HepG2 (cell line): ENCODE data around the gene TNC. TPM values are rescaled to one million over a fixed set of nuclear protein-coding genes. Genes with fewer than 3 reads are reported as not detected.

Experiments used
- ATAC-seq: fragments of 200-7000 bp; cut with Tn5 transposase; 3 replicates; pipeline ENCODE4 v1.9.1; 2020; ENCODE audit warnings: mild to moderate bottlenecking, moderate library complexity
- BruUV-seq: library from RNA; stranded (reverse); fragments of 400-500 nt; replicated peaks from 2 replicates; lab custom pipeline; 2021; lab: Mats Ljungman, UMichigan
- CTCF ChIA-PET: fragments of 300-600 bp; formaldehyde crosslinking; extraction: SDS; loops from one replicate; lab custom pipeline; 2021; ENCODE audit warnings: low total read pairs, inconsistent platforms, low intra/inter-chr PET ratio; lab: Yijun Ruan, JAX
- POLR2A ChIA-PET: fragments of 350-600 bp; sonication (Branson Sonifier 250); formaldehyde crosslinking; loops from one replicate; lab custom pipeline; 2020; ENCODE audit warnings: antibody characterized with exemption, inconsistent platforms; lab: Yijun Ruan, JAX
- DNase-seq: peaks from one replicate; pipeline ENCODE4 v3.0.0-alpha.2; 2015; ENCODE audit warnings: low spot score
- FAIRE-seq: peaks from 3 replicates; lab custom pipeline; 2011; peaks lifted over from hg19 to GRCh38; lab: Jason Lieb, UNC
- H2AFZ ChIP-seq: one replicate; pipeline ENCODE4 v1.6.1; 2011; ENCODE audit warnings: low read length, inconsistent platforms
- H3K27ac ChIP-seq: fragments of 300-600 bp; 3 replicates; pipeline ENCODE4 v1.8.0; 2011; ENCODE audit warnings: mixed run types, mild to moderate bottlenecking, mixed read lengths, low read length, inconsistent platforms; ENCODE audit not compliant: insufficient read depth; ENCODE audit errors: extremely low read length
- H3K27me3 ChIP-seq, 2 experiments: fragments of 200-600 bp in 1 of 2; 2 replicates in 1 of 2; 3 replicates in 1 of 2; pipeline versions ENCODE4 v1.6.0 to v1.8.0; 2011; ENCODE audit warnings: low read length in 2 of 2, mild to moderate bottlenecking in 2 of 2, moderate library complexity in 2 of 2, inconsistent platforms in 1 of 2; ENCODE audit not compliant: insufficient read depth in 2 of 2, control insufficient read depth in 1 of 2
- H3K36me3 ChIP-seq, 2 experiments: fragments of 200-600 bp in 1 of 2; replicated peaks in 1 of 2; 2 replicates in 1 of 2; 3 replicates in 1 of 2; pipeline versions ENCODE4 v1.5.1 to v1.8.0; 2011; ENCODE audit warnings: low read length in 2 of 2, inconsistent platforms in 1 of 2; ENCODE audit not compliant: insufficient read depth in 2 of 2, control insufficient read depth in 1 of 2
- H3K4me1 ChIP-seq: 2 replicates; pipeline ENCODE4 v1.5.1; 2012; ENCODE audit warnings: low read length, inconsistent platforms; ENCODE audit not compliant: insufficient read depth
- H3K4me2 ChIP-seq: 2 replicates; pipeline ENCODE4 v1.6.0; 2011; ENCODE audit warnings: low read depth, low read length, inconsistent platforms
- H3K4me3 ChIP-seq, 3 experiments: fragments of 200-600 bp in 1 of 3; sonication (generic), shearing (Covaris generic) in 1 of 3; replicated peaks in 1 of 3; 2 replicates each; pipeline ENCODE4 v1.5.1; 2011 to 2016; ENCODE audit warnings: low read length in 3 of 3, inconsistent platforms in 2 of 3, low read depth in 2 of 3, mild to moderate bottlenecking in 2 of 3, control low read depth in 1 of 3, mixed read lengths in 1 of 3; ENCODE audit not compliant: insufficient read depth in 1 of 3
- H3K79me2 ChIP-seq: one replicate; pipeline ENCODE4 v1.6.1; 2011; ENCODE audit warnings: low read length, inconsistent platforms; ENCODE audit not compliant: insufficient read depth
- H3K9ac ChIP-seq: 2 replicates; pipeline ENCODE4 v1.6.0; 2011; ENCODE audit warnings: mild to moderate bottlenecking, low read depth, low read length, inconsistent platforms; ENCODE audit not compliant: insufficient read depth
- H3K9me3 ChIP-seq: 2 replicates; pipeline ENCODE4 v1.5.1; 2012; ENCODE audit warnings: mild to moderate bottlenecking, low read length
- H4K20me1 ChIP-seq: 2 replicates; pipeline ENCODE4 v1.6.0; 2011; ENCODE audit warnings: inconsistent platforms, mild to moderate bottlenecking, low read length, moderate library complexity; ENCODE audit not compliant: insufficient read depth
- FOXO1 ChIP-seq: sonication (generic); formaldehyde crosslinking; IDR thresholded peaks from 2 replicates; pipeline ENCODE4 v1.4.0; 2020; ENCODE audit warnings: missing genetic modification reagents
- GTF2F1 ChIP-seq: fragments of 150-350 bp; IDR thresholded peaks from 2 replicates; pipeline ENCODE4 v1.6.1; 2014; ENCODE audit warnings: low read length
- HMG20B ChIP-seq: conservative IDR thresholded peaks from 2 replicates; pipeline ENCODE4 v1.6.1; 2016; ENCODE audit warnings: missing genetic modification reagents, missing compliant biosample characterization
- KDM6A ChIP-seq: IDR thresholded peaks from 2 replicates; pipeline ENCODE4 v1.6.1; 2016; ENCODE audit warnings: low read depth
- MIXL1 ChIP-seq: IDR thresholded peaks from 2 replicates; pipeline ENCODE4 v1.6.1; 2016
- MYC ChIP-seq: sonication (generic); formaldehyde crosslinking; IDR thresholded peaks from 2 replicates; pipeline ENCODE4 v1.9.0; 2021; ENCODE audit warnings: missing genetic modification reagents, borderline replicate concordance
- MYNN ChIP-seq: sonication (generic); formaldehyde crosslinking; IDR thresholded peaks from 2 replicates; pipeline ENCODE4 v1.4.0; 2020; ENCODE audit warnings: mild to moderate bottlenecking, low read depth, missing genetic modification reagents
- MZF1 ChIP-seq: sonication (generic); formaldehyde crosslinking; IDR thresholded peaks from 2 replicates; pipeline ENCODE4 v1.8.1; 2023; ENCODE audit warnings: mild to moderate bottlenecking, missing genetic modification reagents, borderline replicate concordance
- PCBP1 ChIP-seq: fragments of 200-400 bp; formaldehyde crosslinking; IDR thresholded peaks from 2 replicates; pipeline ENCODE4 v1.6.1; 2017; ENCODE audit warnings: mild to moderate bottlenecking, low read depth, low read length, borderline replicate concordance
- PCBP2 ChIP-seq: fragments of 200-400 bp; formaldehyde crosslinking; optimal IDR thresholded peaks from 2 replicates; pipeline ENCODE3; 2018; ENCODE audit warnings: low read length, low read depth; ENCODE audit not compliant: poor library complexity, severe bottlenecking
- PITX1 ChIP-seq: sonication (generic); formaldehyde crosslinking; IDR thresholded peaks from 2 replicates; pipeline ENCODE4 v1.5.1; 2020; ENCODE audit warnings: mild to moderate bottlenecking, missing genetic modification reagents
- SUZ12 ChIP-seq: fragments of 150-350 bp; IDR thresholded peaks from 2 replicates; pipeline ENCODE4 v1.6.1; 2014; ENCODE audit warnings: low read depth, low read length
- TBX3 ChIP-seq: fragments of 450-650 bp; IDR thresholded peaks from 2 replicates; pipeline ENCODE4 v1.6.1; 2017; ENCODE audit warnings: antibody characterized with exemption, mild to moderate bottlenecking, inconsistent platforms, borderline replicate concordance
- ZBTB7A ChIP-seq: sonication (generic); formaldehyde crosslinking; IDR thresholded peaks from 2 replicates; pipeline ENCODE4 v1.8.0; 2022; ENCODE audit warnings: mild to moderate bottlenecking, missing genetic modification reagents
- ZNF24 ChIP-seq: fragments of 450-650 bp; IDR thresholded peaks from 2 replicates; pipeline ENCODE4 v1.6.1; 2017; ENCODE audit warnings: antibody characterized with exemption, mild to moderate bottlenecking
- ZNF746 ChIP-seq: sonication (generic); formaldehyde crosslinking; IDR thresholded peaks from 2 replicates; pipeline ENCODE4 v1.8.0; 2022; ENCODE audit warnings: mild to moderate bottlenecking, missing genetic modification reagents
- WGBS: methylation state at CpG from one replicate; pipeline ENCODE4 v1.1.6; 2017; ENCODE audit warnings: low lambda C conversion rate; 5-methylcytosine and 5-hydroxymethylcytosine counted together
- in situ Hi-C: cut with HindIII; loops from 2 replicates; pipeline ENCODE4 v1.10.0; 2017; ENCODE audit warnings: low pct_unique_long_range_greater_than_20kb; ENCODE audit not compliant: extremely low pct_ligation_motif_present
- intact Hi-C: fragments of 100-400 bp; cut with micrococcal nuclease; formaldehyde crosslinking; loops from one replicate; pipeline ENCODE4 v1.10.0; 2022; ENCODE audit not compliant: unreplicated experiment
- polyA plus RNA-seq, 8 experiments: library from polyadenylated mRNA; depleted of rRNA in 3 of 8; stranded (reverse) in 7 of 8; unstranded in 1 of 8; fragments of >200 nt; fragmentation: Illumina TruSeq in 4 of 8; extraction: Trizol in 4 of 8; gene quantifications; 2 replicates each; pipeline versions ENCODE4 v1.2.1 to v1.2.3, GENCODE V29; 2011 to 2016; ENCODE audit warnings: low read depth in 4 of 8, missing spikeins in 1 of 8, mixed read lengths in 1 of 8; ENCODE audit not compliant: insufficient read depth in 1 of 8
- total RNA-seq, 5 experiments: library from RNA; depleted of rRNA; stranded (reverse); fragments of >200 nt; fragmentation: Illumina TruSeq; extraction: Trizol; gene quantifications; 2 replicates each; pipeline ENCODE4 v1.2.3, GENCODE V29; 2016; ENCODE audit warnings: low read depth in 1 of 5
- TF ChIP-seq, protein P1 (sequence below): sonication (generic); formaldehyde crosslinking; conservative IDR thresholded peaks from 2 replicates; pipeline ENCODE4 v1.8.0; 2022; ENCODE audit warnings: mild to moderate bottlenecking, moderate library complexity, missing genetic modification reagents
- TF ChIP-seq, protein P2 (sequence below): sonication (generic); formaldehyde crosslinking; IDR thresholded peaks from 2 replicates; pipeline ENCODE4 v1.8.0; 2022; ENCODE audit warnings: mild to moderate bottlenecking, missing genetic modification reagents, borderline replicate concordance
- TF ChIP-seq, protein P3 (sequence below): sonication (generic); formaldehyde crosslinking; IDR thresholded peaks from 2 replicates; pipeline ENCODE4 v1.8.0; 2022; ENCODE audit warnings: mild to moderate bottlenecking, missing genetic modification reagents, moderate library complexity
- TF ChIP-seq, protein P4 (sequence below): sonication (generic); formaldehyde crosslinking; IDR thresholded peaks from 2 replicates; pipeline ENCODE4 v1.5.1; 2020; ENCODE audit warnings: missing genetic modification reagents, mild to moderate bottlenecking, borderline replicate concordance
- TF ChIP-seq, protein P5 (sequence below): sonication (generic); formaldehyde crosslinking; IDR thresholded peaks from 2 replicates; pipeline ENCODE4 v1.8.1; 2023; ENCODE audit warnings: missing genetic modification reagents, mild to moderate bottlenecking, borderline replicate concordance

The TNC gene
- total and polyA plus RNA-seq, 2 of the 13 experiments (the other 11 are each of a cell fraction or from before 2014, with no cell fraction given): not detected

DNA sequence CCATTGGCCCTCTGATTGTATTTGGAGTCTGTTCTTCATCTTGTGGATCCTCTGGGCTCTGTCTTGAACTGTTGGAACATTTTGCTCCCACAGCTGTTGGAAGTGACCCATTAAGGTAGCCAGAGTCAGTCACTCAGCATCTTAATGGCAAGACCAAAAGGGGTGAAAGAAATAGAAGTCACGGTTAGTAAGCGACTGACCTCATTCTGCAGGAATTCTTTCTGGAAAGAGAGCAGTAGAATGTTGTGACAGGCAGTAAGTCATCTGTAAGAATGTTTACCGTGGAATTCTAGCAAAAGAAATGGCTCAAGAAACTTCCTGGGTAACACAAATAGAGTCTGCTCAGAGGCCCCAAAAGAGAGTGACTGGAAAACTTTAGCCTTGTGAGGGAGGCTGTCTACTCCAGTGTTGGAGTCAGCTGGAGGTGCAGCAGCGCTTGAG is 28.6 kb upstream of the TNC start (continued):
- TF ChIP-seq, protein P1, sequence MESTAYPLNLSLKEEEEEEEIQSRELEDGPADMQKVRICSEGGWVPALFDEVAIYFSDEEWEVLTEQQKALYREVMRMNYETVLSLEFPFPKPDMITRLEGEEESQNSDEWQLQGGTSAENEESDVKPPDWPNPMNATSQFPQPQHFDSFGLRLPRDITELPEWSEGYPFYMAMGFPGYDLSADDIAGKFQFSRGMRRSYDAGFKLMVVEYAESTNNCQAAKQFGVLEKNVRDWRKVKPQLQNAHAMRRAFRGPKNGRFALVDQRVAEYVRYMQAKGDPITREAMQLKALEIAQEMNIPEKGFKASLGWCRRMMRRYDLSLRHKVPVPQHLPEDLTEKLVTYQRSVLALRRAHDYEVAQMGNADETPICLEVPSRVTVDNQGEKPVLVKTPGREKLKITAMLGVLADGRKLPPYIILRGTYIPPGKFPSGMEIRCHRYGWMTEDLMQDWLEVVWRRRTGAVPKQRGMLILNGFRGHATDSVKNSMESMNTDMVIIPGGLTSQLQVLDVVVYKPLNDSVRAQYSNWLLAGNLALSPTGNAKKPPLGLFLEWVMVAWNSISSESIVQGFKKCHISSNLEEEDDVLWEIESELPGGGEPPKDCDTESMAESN (CRISPR knock-in tag): no peak
- no peak for TF ChIP-seq PITX1 (CRISPR knock-in tag)
- TF ChIP-seq GTF2F1: no peak
- no peak for TF ChIP-seq FOXO1 (CRISPR knock-in tag)
- TF ChIP-seq ZNF746 (CRISPR knock-in tag): no peak

DNA sequence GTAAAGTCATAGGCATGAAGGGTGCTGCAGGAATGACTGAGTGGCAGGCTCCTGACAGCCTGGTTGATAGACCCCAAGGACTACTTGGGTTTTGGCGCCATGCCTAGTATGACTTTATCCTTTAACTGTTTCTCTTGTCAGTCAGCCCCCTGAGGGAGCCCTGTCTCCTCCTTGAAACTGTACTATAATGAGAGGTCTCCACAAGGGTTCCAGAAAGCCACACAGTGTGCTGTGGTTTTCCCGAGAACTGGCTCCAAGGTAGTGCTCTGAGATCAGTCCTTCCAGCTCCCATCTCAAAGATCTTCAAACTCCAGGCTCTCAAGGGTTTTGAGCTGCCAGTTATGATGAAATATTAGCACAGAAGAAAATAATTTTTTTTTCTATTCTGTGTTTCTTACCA is 26.7 kb upstream of the TNC start:
- H3K9ac ChIP-seq: no peak overlapping the region
- FAIRE-seq: no peak
- intact Hi-C loops (no loop called here), in situ Hi-C loops (no loop called here)
- H3K4me1 ChIP-seq: no peaks in the 10 kb centered on the region
- H3K36me3 ChIP-seq: no peaks in the 10 kb centered on the region
- no peaks in the 10 kb centered on the region for H4K20me1 ChIP-seq
- no peak overlapping the region for H3K4me3 ChIP-seq
- H3K79me2 ChIP-seq: no peaks in the 10 kb centered on the region
- ChIA-PET CTCF (no interaction called here), POLR2A (no interaction called here)
- H2AFZ ChIP-seq: no peak overlapping the region
- WGBS: 33% methylated on average over 1 of the region's 2 CpGs
- no peak overlapping the region for H3K4me2 ChIP-seq
- H3K27ac ChIP-seq: no peak overlapping the region
- no TSS peak for BruUV-seq
- ATAC-seq: no peak
- no peaks in the 10 kb centered on the region for H3K9me3 ChIP-seq
- DNase-seq: no peak
- TF ChIP-seq, protein P2, sequence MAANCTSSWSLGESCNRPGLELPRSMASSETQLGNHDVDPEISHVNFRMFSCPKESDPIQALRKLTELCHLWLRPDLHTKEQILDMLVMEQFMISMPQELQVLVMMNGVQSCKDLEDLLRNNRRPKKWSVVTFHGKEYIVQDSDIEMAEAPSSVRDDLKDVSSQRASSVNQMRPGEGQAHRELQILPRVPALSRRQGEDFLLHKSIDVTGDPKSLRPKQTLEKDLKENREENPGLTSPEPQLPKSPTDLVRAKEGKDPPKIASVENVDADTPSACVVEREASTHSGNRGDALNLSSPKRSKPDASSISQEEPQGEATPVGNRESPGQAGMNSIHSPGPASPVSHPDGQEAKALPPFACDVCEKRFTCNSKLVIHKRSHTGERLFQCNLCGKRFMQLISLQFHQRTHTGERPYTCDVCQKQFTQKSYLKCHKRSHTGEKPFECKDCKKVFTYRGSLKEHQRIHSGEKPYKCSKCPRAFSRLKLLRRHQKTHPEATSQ (CRISPR knock-in tag): no peak
- no peak for TF ChIP-seq MIXL1 (CRISPR knock-in tag)
- TF ChIP-seq, protein P3, sequence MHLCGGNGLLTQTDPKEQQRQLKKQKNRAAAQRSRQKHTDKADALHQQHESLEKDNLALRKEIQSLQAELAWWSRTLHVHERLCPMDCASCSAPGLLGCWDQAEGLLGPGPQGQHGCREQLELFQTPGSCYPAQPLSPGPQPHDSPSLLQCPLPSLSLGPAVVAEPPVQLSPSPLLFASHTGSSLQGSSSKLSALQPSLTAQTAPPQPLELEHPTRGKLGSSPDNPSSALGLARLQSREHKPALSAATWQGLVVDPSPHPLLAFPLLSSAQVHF: no peak
- TF ChIP-seq MYC (CRISPR knock-in tag): no peak
- no peak for TF ChIP-seq MZF1 (CRISPR knock-in tag)
- TF ChIP-seq, protein P4, sequence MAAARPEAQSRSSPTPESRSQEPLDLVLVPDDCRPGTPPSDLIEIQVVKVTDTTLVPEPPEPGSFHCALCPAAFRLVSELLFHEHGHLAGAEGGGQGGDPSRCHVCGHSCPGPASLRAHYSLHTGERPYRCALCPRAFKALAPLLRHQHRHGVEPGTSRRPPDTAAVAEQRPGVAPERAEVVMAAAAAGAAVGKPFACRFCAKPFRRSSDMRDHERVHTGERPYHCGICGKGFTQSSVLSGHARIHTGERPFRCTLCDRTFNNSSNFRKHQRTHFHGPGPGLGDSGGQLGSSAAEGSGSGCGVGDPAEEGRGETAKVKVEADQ: no peak
- TF ChIP-seq SUZ12: no peak
- TF ChIP-seq MYNN (CRISPR knock-in tag): no peak
- no peak for TF ChIP-seq ZBTB7A
- TF ChIP-seq, protein P5, sequence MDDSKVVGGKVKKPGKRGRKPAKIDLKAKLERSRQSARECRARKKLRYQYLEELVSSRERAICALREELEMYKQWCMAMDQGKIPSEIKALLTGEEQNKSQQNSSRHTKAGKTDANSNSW (CRISPR knock-in tag): no peak
- TF ChIP-seq PCBP1: no peak
- no peak for TF ChIP-seq HMG20B (CRISPR knock-in tag)
- no peak for TF ChIP-seq KDM6A (CRISPR knock-in tag)
- no peak for TF ChIP-seq ZNF24
- TF ChIP-seq PCBP2: no peak
- no peak for TF ChIP-seq TBX3
- no peaks in the 10 kb centered on the region for H3K27me3 ChIP-seq
